KMS-11 (cell line): ENCODE results near the gene ACP7.
A peak's percentile ranks its signal among the peaks of the same experiment; 100 is the strongest.

Source experiments
- H2AFZ ChIP-seq: fragments of 200-600 bp; sonication (generic); 2 replicates; pipeline ENCODE4 v1.6.1; 2016; ENCODE audit warnings: antibody characterized with exemption, mixed run types, low read depth
- H3K27ac ChIP-seq: fragments of 200-600 bp; sonication (generic); 2 replicates; pipeline ENCODE4 v1.6.1; 2016; ENCODE audit warnings: mild to moderate bottlenecking, mixed run types
- H3K27me3 ChIP-seq: fragments of 200-600 bp; sonication (generic); 2 replicates; pipeline ENCODE4 v1.6.1; 2017; ENCODE audit warnings: mild to moderate bottlenecking, low read depth, mixed run types, moderate library complexity; ENCODE audit not compliant: insufficient read depth
- H3K36me3 ChIP-seq: fragments of 200-600 bp; sonication (generic); 2 replicates; pipeline ENCODE4 v1.6.1; 2017; ENCODE audit warnings: mild to moderate bottlenecking, mixed run types; ENCODE audit not compliant: insufficient read depth
- H3K4me1 ChIP-seq: fragments of 200-600 bp; sonication (generic); 2 replicates; pipeline ENCODE4 v1.6.1; 2016; ENCODE audit warnings: mild to moderate bottlenecking, low read depth, mixed run types; ENCODE audit not compliant: poor library complexity, severe bottlenecking
- H3K4me2 ChIP-seq: fragments of 200-600 bp; sonication (generic); 2 replicates; pipeline ENCODE4 v1.7.0; 2016; ENCODE audit warnings: mild to moderate bottlenecking, mixed run types
- H3K4me3 ChIP-seq: fragments of 200-600 bp; sonication (generic); IDR thresholded peaks from 2 replicates; pipeline ENCODE4 v1.6.1; 2017; ENCODE audit warnings: low read depth, low read length, mixed read lengths; ENCODE audit not compliant: insufficient read depth
- H3K79me2 ChIP-seq: fragments of 200-600 bp; sonication (generic); 2 replicates; pipeline ENCODE4 v1.6.1; 2016; ENCODE audit warnings: low read depth, mixed run types; ENCODE audit not compliant: insufficient read depth
- H3K9ac ChIP-seq: fragments of 200-600 bp; sonication (generic); 2 replicates; pipeline ENCODE4 v1.6.1; 2016; ENCODE audit warnings: mild to moderate bottlenecking, mixed run types
- H4K20me1 ChIP-seq: fragments of 200-600 bp; sonication (generic); 2 replicates; pipeline ENCODE4 v1.6.1; 2016; ENCODE audit warnings: mild to moderate bottlenecking, mixed run types; ENCODE audit not compliant: insufficient read depth
- CTCF ChIP-seq: fragments of 200-600 bp; sonication (generic); conservative IDR thresholded peaks from 2 replicates; pipeline ENCODE4 v1.6.1; 2017; ENCODE audit warnings: low read depth, mild to moderate bottlenecking, antibody characterized with exemption, low read length, moderate library complexity, mixed read lengths

Gene ACP7

GRCh38 chr19:39122934-39123731, 39.0 kb downstream of the ACP7 start:
- no peaks in the 10 kb centered on the region for H4K20me1 ChIP-seq
- H2AFZ ChIP-seq, result peak overlapping the region; percentile 31; the same call in 1 of the 2 replicates
- H3K4me2 ChIP-seq, result peak overlapping the region; percentile 17; the same call in 1 of the 2 replicates
- no peak overlapping the region for H3K27ac ChIP-seq
- H3K9ac ChIP-seq, result no peak overlapping the region
- no peak for TF ChIP-seq CTCF
- no peaks in the 10 kb centered on the region for H3K36me3 ChIP-seq
- no peaks in the 10 kb centered on the region for H3K27me3 ChIP-seq
- no peak overlapping the region for H3K4me3 ChIP-seq
- peaks cover 23% of the 10 kb centered on the region; the same call in 1 of the 2 replicates for H3K79me2 ChIP-seq
- peaks cover 19% of the 10 kb centered on the region for H3K4me1 ChIP-seq

DNA sequence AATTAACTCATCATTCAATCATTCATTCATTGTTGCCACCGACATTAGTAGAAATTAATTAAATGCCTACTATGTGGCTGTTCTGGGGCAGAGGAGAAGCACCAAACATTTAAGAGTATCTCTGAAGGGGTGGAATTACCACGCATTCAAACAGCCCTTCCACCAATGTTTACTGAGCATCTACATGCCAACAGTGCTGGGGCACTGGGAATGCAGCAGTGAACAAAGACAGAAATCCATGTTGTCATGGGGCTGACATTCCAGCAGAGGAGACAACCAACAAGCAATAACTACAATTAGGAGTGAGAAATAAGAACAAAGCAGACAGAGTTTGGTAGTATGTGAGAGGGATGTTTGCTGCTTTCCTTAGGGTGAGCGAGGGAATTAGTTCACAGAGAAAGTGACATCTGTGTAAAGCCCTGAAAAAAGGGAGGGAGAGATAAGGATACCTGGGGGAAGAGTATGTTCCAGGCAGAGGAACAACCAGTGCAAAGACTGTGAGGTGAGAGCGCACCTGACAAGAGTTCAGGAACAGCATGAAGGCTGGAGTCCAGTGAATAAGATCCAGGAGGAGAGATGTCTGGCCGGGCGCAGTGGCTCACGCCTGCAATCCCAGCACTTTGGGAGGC, 40.1 kb downstream of the ACP7 start:
- no peak overlapping the region for H2AFZ ChIP-seq
- peaks cover 19% of the 10 kb centered on the region for H3K4me1 ChIP-seq
- no peaks in the 10 kb centered on the region for H4K20me1 ChIP-seq
- H3K27me3 ChIP-seq, result no peaks in the 10 kb centered on the region
- TF ChIP-seq CTCF, result no peak
- no peaks in the 10 kb centered on the region for H3K36me3 ChIP-seq
- H3K27ac ChIP-seq, result no peak overlapping the region
- H3K4me3 ChIP-seq, result no peak overlapping the region
- no peak overlapping the region for H3K9ac ChIP-seq
- peak overlapping the region; percentile 56; the same call in 1 of the 2 replicates for H3K4me2 ChIP-seq
- H3K79me2 ChIP-seq, result peaks cover 34% of the 10 kb centered on the region; the same call in 1 of the 2 replicates

GRCh38 chr19:39125199-39125553, 41.0 kb downstream of the ACP7 start:
- H3K4me3 ChIP-seq, result no peak overlapping the region
- H2AFZ ChIP-seq, result peak overlapping the region; percentile 96
- no peaks in the 10 kb centered on the region for H3K36me3 ChIP-seq
- TF ChIP-seq CTCF, result no peak
- H3K27me3 ChIP-seq, result no peaks in the 10 kb centered on the region
- H3K79me2 ChIP-seq, result peaks cover 34% of the 10 kb centered on the region; the same call in 1 of the 2 replicates
- peak overlapping the region; percentile 56 for H3K4me2 ChIP-seq
- peaks cover 19% of the 10 kb centered on the region for H3K4me1 ChIP-seq
- no peak overlapping the region for H3K27ac ChIP-seq
- no peak overlapping the region; the same call in 1 of the 2 replicates for H3K9ac ChIP-seq
- no peaks in the 10 kb centered on the region for H4K20me1 ChIP-seq

DNA sequence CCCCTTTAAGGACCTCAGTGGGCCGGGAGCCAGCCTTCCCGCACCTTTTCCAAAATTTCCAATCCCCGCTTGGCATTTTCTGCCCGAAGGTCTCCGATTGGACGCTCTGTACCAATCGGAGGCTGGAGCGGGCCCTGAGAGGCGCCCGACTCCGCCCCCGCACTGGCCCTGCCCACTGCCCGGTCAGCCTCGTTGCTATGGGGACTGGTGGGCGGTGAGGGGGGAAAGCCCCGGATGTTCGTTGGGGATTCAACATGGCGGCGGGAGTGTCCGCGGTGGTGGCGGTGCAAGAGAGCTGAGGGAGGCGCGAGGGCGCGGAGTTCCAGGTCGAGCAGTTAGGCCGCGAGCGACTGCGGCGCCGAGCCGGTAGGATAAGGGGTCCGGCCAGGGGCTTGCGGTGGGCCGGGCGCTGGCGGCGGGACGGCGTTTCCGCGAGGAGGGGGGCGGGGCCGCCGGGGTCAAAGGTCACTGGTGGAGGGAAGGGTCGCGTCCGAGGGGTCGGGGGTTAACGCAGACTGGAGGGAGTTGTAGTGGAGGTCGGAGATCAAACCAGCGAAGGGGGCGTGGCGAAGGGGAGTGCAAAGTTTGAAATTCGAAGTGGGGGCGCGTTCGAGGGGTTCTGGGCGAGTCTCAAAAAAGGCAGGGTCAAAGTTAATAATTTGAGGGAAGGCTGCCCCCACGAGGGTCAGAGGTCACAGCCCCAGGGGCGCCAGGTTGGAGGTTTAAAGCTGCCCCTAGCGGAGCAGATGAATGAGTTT, 41.6 kb downstream of the ACP7 start, which contains the start of gene PAK4:
Gene PAK4 (plus strand): TSS at position 233 of the 758 bp plus-strand sequence. CDS start 43,768 bp downstream, outside the sequence.
- peak within 1 kb of the TSS; percentile 96 for H2AFZ ChIP-seq
- H3K4me1 ChIP-seq, result peaks cover 19% of the 10 kb centered on the region
- no peaks in the 10 kb centered on the region for H3K36me3 ChIP-seq
- H3K27me3 ChIP-seq, result no peaks in the 10 kb centered on the region
- peak within 1 kb of the TSS; percentile 56 for H3K4me2 ChIP-seq
- no peak within 1 kb of the TSS for H3K4me3 ChIP-seq
- TF ChIP-seq CTCF, result no peak
- peaks cover 34% of the 10 kb centered on the region; the same call in 1 of the 2 replicates for H3K79me2 ChIP-seq
- peak within 1 kb of the TSS; percentile 48 for H3K27ac ChIP-seq
- H3K9ac ChIP-seq, result peak within 1 kb of the TSS; percentile 75
- H4K20me1 ChIP-seq, result no peaks in the 10 kb centered on the region
